SU-DHL-6 (cell line): ENCODE results near the gene SLC2A4RG.

Experiments used
- EZH2phosphoT487 ChIP-seq: fragments of 200-600 bp; sonication (generic), shearing (Covaris generic); conservative IDR thresholded peaks from 2 replicates; pipeline ENCODE4 v1.6.1; 2018; ENCODE audit warnings: mild to moderate bottlenecking, antibody characterized with exemption, low read length, moderate library complexity, mixed read lengths
- TF ChIP-seq, protein P1 (sequence below): fragments of 200-600 bp; sonication (generic); IDR thresholded peaks from one replicate; pipeline ENCODE4 v1.5.1; 2017; ENCODE audit warnings: antibody characterized with exemption, mild to moderate bottlenecking, low read length, moderate library complexity; ENCODE audit not compliant: insufficient read depth, poor library complexity, severe bottlenecking

DNA sequence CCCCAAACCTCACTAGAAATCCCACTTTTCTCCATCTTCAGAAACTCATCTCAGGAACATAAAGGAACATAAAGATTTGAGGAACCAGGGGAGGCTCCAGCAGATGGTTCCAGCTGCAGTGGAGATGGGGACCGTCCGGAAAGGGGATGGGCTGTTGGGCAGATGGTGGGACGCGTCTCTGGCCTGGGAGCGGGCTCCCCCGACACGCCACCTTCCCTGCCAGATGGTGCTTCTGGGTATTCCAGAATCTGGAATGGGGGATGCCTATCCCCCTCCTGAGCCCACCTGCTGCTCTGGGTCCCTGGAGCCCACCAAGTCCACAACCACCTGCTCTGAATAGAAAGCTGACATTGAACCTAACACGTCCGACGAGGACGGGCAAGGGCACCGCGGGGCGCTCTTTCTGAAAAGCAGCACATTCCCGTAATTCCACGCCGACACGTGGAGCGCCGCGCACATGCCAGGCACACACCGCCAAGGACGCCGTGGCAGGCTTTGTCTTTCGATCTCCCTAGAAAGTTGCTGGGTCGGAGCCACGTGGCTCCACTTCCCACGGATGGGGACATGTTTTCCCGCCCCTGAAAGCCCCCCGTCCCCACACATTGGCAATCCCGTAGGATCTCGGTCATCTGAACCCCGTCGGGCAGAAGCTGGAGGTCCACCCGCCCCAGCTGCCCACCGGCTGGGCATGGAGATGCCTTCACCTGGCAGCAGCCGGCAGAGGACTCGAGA lies 27.3 kb downstream of the SLC2A4RG start:
- TF ChIP-seq, protein P1, sequence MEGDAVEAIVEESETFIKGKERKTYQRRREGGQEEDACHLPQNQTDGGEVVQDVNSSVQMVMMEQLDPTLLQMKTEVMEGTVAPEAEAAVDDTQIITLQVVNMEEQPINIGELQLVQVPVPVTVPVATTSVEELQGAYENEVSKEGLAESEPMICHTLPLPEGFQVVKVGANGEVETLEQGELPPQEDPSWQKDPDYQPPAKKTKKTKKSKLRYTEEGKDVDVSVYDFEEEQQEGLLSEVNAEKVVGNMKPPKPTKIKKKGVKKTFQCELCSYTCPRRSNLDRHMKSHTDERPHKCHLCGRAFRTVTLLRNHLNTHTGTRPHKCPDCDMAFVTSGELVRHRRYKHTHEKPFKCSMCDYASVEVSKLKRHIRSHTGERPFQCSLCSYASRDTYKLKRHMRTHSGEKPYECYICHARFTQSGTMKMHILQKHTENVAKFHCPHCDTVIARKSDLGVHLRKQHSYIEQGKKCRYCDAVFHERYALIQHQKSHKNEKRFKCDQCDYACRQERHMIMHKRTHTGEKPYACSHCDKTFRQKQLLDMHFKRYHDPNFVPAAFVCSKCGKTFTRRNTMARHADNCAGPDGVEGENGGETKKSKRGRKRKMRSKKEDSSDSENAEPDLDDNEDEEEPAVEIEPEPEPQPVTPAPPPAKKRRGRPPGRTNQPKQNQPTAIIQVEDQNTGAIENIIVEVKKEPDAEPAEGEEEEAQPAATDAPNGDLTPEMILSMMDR, result no peak
- no peak for TF ChIP-seq EZH2phosphoT487
